ENCODE data around the gene DOCK4. TPM values are rescaled to one million over a fixed set of nuclear protein-coding genes. Genes with fewer than 3 reads are reported as not detected.

The DOCK4 gene
- total RNA-seq, 1 donor from 2014 or later, result 0.23 TPM

DNA sequence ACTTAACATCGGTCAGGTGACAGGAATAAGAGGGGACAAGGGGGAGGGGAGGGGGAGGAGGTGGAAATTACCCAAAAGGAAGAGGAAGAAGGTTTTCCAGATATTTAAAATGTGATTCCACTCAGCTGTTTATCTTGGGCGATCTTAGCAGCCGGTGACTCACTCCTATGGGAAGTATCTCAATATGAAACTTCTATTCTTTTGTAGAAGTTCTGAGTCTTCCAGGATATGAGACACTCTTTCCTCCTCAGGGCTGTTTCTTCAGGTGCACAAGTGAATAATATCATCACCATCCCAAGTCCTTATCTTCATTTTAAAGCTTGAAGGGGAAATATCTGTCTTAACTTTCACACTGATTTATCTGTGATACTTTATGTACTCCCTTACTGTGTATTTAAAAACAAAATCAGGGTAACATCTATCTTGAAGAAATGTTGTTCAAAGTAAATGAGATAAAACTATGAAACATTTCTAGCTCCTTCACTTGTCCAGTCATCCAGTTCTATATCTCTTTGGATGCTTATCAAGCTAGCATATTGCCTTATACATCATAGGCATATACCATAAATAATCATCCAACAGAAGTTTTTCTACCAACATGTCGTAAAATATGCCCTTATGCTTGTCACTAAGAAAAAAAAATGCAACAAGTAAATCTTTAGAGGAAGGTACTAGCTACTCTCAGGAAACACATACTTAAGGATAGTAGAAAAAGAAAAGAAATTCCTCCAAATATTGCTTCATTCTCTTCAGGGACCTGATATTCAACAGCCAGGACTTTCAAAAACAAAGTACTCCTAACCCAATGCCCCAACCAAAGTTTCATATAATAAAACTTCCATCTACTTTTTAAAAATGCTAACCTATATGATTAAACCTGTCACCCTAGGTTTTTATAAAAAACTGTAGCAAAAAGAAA is 13.7 kb downstream of the DOCK4 start:
- intact Hi-C loops (cut with micrococcal nuclease), result no loop called here

DNA sequence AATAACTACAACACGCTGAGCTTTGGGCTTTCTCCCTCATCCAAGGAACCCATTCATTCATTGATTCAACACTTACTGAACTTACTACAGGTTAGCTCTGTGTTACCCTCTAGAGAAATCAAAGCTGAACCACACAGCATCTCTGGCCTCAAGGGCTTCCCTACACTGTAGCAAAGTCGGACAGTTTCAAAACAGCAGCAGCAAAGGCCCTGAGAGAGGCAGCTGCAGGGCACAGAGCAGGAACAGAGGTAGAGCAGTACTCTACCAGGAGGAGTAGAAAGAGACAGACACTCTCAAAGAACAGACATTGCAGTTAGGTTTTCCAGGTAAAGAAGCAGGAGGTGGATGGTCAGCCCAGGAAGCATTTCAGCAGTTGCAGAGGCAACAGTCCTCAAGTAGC is 16.1 kb downstream of the DOCK4 start:
- intact Hi-C loops (cut with micrococcal nuclease), result no loop called here

DNA sequence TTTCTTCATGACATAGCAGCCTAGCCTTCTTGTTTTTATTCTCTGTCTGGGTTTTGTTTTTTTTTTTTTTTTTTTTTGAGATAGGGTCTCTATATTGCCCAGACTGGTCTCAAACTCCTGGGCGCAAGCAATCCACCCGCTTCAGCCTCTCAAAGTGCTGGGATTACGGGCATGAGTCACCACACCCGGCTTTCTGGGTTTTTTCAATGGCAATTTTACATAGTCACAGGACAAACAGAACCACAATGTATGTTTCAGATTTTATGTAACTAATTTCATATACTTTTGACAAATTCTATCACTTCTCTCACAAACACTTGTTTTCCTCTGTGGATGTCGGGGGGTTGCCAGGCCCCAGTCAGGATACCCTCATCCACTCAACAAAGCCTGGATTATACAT is 16.5 kb downstream of the DOCK4 start:
- intact Hi-C loops (cut with micrococcal nuclease), result no loop called here

DNA sequence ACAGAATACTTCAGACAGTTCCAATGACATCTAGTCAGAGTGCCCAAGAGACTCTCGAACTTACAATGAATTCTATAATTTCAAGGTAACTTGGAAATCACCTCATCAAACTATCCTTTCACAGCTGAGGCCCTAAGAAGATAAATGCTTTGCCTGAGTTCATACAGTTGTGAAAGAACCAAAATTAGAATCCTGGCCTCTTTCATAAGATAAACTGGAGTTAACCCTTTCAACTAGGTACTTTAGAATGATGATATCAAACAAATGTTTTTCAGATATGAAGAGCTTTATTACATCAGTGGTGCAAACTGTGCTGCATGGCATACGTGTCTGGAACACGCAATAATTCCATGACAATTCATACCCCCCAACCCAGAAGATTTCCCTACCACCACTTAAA is 17.9 kb downstream of the DOCK4 start:
- intact Hi-C loops (cut with micrococcal nuclease), result no loop called here

DNA sequence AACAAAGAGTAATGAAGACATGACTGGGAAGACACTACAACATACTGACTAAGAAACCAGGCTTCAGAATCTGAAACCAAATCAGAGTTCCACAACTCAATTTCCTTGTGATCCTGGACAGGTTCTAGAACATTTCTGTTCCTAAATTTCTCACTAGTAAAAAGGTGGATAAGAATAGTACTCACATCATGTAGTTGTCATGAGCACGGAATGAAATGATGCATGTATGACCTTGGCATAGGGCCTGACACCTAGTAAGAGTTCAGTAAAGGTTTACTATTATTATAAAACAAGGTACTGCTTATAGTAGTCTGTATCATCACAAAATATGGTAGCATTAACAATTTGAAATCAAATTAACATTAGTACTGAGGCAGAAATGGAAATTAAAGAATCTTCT is 19.9 kb downstream of the DOCK4 start:
- intact Hi-C loops (cut with micrococcal nuclease), result no loop called here

DNA sequence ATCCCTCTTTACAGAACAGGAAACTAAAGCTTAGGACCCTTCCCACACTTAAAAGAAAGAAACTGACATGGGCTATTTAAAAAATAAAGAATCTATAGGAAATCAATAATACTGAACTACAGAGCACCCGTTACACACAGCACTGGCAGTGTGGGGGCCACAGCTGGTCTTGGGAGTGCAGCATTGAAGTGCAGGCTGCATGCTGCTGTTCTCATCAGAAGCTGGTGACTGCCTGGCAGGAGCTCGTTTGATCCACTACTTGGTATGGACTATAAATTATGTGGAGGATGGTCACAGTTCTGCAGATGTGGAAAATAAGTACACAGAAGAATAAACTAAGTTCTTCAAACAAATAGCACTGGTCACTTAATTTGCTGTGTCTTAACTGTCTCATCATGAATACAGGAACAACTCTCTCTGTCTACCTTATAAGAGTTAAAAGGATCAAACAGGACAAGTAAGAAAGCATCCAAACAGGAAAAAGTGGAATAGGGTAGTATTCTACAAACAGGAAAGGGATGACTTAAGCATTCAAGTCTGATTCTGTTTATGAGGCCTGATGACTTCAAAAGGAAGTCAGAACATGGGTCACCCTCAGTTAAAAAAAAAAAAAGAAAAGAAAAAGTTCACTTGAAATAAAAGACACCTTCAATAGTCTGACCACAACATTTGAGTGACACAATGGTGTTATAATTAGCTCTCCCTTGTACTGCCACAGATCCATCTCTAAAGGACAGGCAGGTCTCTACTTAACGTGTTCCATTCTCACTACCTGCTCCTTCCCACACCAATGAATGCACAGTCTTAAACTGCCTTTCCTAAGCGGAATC is 21.0 kb downstream of the DOCK4 start:
- intact Hi-C loops (cut with micrococcal nuclease), result no loop called here

DNA sequence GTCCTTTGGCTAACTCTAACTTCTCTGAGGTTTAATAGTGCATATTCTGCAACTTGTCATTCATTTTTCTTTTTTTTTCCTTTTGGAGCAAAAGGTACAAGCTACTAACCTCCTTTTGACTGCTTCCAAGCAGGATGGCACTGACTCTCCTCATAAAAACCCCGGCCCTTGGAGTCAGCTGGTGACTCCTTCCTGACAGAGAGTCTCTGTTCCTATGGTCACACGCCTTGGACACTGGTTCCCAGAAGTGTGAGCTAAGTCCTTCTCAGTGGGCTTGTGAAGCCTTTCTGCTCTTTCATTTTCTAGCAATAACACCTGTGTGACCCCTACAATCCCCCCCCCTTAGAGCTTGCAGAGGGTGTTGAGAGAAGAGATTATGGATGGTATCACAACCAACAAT is 21.7 kb downstream of the DOCK4 start:
- intact Hi-C loops (cut with micrococcal nuclease), result no loop called here

DNA sequence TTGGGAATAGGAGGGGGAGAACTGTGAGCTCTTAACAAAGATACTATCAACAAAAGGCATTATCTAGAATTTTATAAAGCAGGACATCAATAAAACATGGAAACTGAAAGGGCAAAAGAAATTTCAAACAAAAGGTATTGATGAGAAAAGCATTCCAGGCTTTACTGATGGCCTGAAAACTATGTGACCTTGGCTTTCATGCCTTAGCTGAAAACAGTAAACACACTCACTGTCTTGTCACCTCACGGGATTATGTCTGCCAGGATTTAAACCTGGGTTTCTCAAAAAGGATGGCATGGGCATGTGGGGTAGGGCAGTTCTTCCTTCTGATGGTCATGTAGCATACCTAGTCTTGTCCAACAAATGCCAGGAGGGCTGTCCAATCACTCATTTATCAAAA is 22.9 kb downstream of the DOCK4 start:
- intact Hi-C loops (cut with micrococcal nuclease), result no loop called here

DNA sequence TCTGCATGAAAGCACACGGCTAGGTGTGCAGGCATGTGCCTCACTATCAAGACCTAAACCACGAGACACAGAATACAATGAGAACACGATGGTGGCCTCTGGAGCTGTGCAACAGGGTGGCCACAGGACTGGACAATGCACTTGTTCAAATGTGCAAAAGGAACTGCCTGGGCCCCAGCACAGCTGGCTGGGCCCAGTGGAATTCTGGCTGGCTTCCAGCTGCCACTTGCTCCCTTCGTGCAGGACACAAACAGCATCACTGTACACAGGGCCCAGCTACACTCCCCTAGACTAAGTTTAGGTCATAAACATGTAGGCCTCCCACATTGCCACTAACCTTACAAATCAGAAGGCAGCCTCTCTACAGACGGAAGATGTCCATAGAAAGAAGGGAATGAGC is 23.4 kb downstream of the DOCK4 start:
- intact Hi-C loops (cut with micrococcal nuclease), result no loop called here

DNA sequence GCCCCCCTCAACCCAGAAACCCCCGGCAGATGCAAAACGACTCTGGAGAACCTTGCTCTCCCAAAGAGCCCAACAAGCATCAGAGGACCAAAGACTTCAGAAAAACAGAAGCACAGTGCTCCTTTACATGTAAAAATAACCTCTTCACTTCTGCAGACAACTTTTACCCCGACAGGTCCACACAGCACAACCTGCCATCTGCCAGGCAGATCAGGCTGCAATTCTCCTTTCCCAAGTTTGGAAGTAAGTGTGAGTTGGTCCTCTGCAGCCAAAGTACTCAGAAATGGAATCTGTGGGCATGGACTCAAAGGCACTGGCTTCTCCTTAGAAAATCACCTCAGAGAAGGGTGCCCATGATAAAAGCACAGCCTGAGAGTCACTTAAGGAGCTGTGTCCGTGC is 26.0 kb downstream of the DOCK4 start:
- intact Hi-C loops (cut with micrococcal nuclease), result no loop called here

DNA sequence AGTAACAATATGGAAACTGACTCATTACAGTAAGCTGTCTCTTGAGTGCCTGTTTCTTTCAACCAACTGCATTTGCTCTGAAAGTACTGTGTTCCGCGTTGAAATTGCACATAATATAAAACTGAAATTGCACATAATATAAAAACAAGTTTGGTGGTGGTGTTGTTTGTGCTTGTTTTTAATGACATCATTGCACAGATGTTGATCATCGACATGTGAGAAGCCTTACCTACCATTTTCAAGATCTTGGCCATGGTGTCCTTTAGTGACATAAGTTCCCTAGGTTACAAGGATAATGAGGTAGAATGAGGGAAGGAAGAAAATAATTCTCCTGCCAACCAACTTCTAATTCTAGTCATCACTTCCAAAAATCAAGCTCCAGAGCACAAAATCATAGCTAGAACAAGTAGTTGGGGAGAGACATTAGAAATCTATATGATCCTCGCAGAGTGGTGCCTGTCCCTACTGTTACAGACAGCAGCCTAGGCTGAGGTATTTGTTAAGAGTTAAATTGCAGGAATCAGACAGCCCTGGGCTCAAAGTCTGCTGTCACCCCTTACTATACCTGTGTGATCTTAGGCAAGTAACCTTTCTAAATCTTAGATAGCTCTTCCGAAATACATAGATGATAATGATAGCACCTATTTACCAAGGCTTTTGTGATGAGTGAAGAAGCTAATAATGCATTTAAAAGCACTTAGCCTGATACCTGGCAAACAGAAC is 29.3 kb downstream of the DOCK4 start:
- intact Hi-C loops (cut with micrococcal nuclease), result no loop called here

DNA sequence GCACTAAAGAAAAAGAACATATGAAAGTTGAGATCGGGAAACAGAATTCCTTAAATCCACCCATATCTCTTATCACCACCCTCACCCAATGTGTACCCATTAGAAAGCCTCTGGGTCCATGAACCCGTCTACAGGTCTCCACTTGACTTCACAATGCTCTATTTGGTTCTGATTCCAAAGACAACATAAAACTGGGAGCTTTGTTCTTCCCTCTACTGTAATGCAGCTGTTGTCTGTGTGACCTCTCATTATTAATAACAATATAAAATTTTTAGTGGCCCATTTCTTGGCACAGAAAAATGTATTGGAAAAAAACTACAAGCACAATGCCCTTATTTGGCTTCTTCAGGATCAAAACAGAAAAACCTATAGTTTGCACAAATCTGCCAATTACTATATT is 30.0 kb downstream of the DOCK4 start:
- intact Hi-C loops (cut with micrococcal nuclease), result no loop called here

DNA sequence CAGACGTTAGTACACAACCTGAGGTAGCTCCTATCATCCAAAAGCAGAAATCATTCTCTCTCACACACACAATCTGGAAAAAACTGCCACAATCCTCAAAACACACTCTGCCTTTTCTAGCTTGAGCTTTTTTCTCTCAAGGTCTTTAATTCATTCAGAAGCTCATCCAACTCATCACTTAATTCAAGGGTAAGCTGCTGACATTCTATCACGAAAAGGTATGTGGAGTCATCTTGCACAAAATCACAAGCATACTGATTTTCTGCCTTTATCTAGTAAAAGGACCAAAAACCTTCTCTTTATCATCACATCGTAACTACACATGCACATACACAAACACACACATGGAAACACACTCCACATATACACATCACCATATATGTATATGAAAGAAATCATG is 32.0 kb downstream of the DOCK4 start:
- intact Hi-C loops (cut with micrococcal nuclease), result no loop called here

DNA sequence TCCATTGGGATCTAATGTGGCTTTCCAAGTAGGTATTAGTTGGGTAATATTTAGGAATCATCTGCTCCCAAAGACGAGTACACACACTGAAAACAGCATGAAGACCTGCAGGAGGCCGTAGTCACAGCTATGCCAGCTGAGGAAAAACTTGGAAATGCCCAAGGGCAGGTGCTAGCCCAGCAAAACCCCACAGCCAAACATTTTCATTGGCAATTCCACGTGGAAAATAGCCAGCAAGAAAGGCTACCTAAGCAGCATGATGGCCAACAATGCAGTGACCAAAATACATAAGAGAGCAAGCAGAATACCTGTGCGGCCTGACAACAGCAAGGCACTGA is 32.7 kb downstream of the DOCK4 start:
- intact Hi-C loops (cut with micrococcal nuclease), result no loop called here

DNA sequence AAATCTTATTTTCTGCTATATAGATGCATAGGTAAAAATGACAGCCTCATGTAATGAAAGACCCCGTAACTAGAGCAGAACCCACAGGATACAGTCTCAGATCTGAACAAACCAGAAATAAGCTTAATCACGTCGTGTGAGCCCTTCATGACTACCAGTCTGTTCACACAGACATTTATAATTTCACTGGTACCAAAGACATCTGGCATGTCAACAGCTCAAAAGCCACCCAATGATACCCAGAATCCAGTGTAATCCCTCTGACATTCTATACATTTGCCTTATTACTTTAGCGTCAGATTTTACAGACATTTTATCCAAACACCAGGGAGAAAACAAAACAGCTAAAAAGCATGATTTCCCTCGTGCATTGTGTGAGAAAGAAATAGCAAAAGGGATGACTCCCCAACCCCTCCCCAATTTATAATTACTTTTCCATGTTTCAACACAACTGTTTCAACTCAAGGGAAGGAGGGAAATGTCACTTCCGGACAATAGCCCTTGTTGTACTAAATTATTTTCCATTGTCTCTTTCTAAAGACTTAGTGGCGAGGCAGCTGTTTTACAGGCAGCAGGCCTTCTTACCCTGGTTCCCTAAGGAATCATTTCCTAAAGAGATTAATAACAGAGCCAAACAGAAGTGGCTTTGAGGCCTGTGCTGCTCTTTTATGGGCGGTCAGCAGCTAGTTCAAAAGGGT is 33.2 kb downstream of the DOCK4 start:
- intact Hi-C loops (cut with micrococcal nuclease), result no loop called here

DNA sequence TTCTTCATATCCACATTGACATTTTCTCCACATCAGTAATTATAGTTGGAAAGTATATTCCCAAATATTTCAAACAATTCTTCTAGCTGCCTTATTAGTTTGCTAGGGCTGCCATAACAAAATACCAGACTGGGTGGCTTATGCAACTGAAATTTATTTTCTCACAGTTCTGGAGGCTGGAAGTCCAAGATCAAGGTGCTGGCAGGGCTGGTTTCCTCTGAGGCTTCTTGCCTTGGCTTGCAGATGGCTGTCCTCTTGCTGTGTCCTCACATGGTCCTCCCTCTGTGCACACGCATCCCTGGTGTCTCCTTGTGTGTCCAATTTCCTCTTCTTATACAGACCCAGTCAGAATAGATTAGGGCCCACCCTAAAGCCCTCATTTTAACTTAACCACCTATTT is 34.5 kb downstream of the DOCK4 start:
- intact Hi-C loops (cut with micrococcal nuclease), result no loop called here

DNA sequence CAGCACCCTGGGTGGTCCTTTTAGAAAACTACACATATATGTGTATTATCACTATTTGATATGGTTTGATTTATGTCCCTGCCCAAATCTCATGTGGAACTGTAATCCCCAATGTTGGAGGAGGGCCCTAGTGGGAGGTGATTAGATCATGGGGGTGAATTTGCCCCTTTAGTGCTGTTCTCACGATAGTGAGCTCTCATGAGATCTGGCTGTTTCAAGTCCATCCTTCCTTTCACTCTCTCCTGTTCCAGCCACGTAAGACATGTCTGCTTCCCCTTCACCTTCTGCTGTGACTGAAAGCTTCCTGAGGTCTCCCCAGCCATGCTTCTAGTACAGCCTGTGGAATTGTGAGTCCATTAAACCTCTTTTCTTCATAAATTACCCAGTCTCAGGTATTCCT is 37.3 kb downstream of the DOCK4 start:
- intact Hi-C loops (cut with micrococcal nuclease), result no loop called here

DNA sequence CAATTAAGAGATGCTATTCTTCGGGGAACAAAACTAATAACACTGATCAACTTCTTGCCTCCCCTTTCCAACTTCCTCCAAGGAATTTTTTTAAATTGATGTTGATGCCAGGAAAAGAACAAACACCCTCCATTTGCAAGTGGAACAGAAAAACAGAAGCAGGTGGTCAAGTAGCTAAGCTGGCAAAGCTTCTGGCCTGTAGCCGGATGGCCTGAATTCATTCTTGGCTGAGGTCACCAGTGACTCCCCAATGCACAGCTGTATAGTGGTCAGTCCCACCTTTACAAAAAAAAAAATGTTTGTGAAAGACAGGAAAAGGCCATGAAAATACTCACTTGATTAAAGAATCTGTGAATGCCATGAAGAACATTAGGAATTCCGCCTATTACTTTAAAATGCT is 39.1 kb downstream of the DOCK4 start:
- intact Hi-C loops (cut with micrococcal nuclease), result no loop called here

DNA sequence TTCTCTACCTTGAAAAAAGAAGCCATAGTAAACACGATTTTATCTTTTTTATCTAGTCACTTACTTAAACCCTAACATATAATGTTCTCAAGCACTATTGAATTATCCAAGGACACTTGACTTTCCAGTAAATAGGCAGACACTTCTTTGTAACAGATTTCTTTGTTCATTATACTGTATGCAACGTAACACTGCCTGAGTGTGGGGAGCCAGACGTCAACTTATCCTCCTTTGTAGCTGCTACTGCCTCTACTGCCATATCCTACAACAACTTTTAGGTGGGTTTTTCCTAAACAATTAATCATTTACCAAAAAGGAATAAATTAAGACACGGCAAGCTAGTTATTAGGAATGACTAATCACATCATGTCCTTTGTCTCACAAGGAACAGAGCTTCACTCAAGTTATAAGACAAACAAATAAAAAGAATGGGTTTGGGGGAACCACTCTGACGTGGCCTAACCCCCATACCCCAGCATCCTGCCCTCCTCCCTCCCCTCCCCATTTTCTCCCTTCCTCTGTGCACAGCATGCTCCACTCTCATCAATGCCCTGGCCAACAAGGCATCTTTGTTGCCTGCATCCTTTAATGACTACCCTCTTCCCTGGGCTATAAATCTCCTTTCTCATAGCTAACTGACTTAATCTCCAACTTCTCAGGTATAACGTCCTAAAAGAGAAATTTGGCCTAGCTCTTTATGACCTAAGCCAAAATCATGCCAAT is 43.3 kb downstream of the DOCK4 start:
- intact Hi-C loops (cut with micrococcal nuclease), result no loop called here

DNA sequence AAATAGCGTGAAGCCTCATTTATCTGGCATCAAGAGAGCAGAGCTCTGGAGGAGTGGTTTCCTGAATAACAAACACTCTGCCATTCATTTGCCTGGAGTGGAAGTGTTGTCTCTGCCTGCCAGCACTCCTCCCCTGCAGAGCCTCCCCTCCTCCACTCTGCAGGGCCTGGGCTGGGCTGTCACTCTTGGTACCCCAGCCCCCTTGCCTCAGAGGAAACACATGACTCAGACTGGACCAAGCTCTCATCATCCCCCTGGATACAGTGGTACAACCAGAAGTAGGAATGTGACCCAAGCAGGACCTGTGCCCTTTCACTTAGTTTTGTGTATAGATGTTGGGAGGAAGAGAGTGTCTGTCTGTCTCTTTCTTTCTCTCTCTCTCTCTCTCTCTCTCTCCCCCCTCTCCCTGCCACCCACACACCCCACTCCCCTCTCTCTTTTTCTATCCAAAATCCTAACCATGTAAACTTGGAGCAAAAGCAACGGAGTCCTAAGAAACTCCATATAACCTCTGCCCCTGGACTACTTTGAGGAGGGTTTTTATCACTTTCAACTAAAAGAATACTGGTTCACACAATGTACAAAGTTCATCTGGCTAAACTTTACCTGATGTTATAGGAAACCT is 43.9 kb downstream of the DOCK4 start:
- intact Hi-C loops (cut with micrococcal nuclease), result no loop called here
